RWPE2 (cell line): ENCODE measurements around the gene UNC119.

ENCODE experiments used
- ATAC-seq: fragments of 200-7000 bp; cut with Tn5 transposase; 3 replicates; pipeline ENCODE4 v1.9.1; 2021; ENCODE audit warnings: low read depth
- DNase-seq: peaks from one replicate; pipeline ENCODE4 v3.0.0-alpha.2; 2020; ENCODE audit warnings: low spot score
- H3K27ac ChIP-seq: fragments of 450-650 bp; 2 replicates; pipeline ENCODE4 v1.5.1; 2017; ENCODE audit warnings: mild to moderate bottlenecking; ENCODE audit not compliant: poor library complexity, severe bottlenecking
- H3K27me3 ChIP-seq: fragments of 250-450 bp; sonication (Bioruptor Pico); 2 replicates; pipeline ENCODE4 v1.5.1; 2021; ENCODE audit warnings: mild to moderate bottlenecking, moderate library complexity; ENCODE audit not compliant: insufficient read depth, poor library complexity, severe bottlenecking
- H3K36me3 ChIP-seq: fragments of 250-450 bp; sonication (Bioruptor Pico); 2 replicates; pipeline ENCODE4 v1.5.1; 2020; ENCODE audit warnings: low read depth, mild to moderate bottlenecking, moderate library complexity
- H3K4me1 ChIP-seq: fragments of 250-450 bp; sonication (Bioruptor Pico); 2 replicates; pipeline ENCODE4 v1.5.1; 2021; ENCODE audit warnings: mild to moderate bottlenecking, moderate library complexity; ENCODE audit not compliant: insufficient read depth, poor library complexity, severe bottlenecking
- H3K4me3 ChIP-seq: fragments of 250-450 bp; sonication (Bioruptor Pico); 2 replicates; pipeline ENCODE4 v1.5.1; 2021; ENCODE audit warnings: mild to moderate bottlenecking, moderate library complexity; ENCODE audit not compliant: severe bottlenecking
- H3K9me3 ChIP-seq: fragments of 250-450 bp; sonication (Bioruptor Pico); 2 replicates; pipeline ENCODE4 v1.5.1; 2021; ENCODE audit warnings: mild to moderate bottlenecking, moderate library complexity; ENCODE audit not compliant: severe bottlenecking
- CTCF ChIP-seq: fragments of 450-650 bp; IDR thresholded peaks from one replicate; pipeline ENCODE4 v1.5.1; 2017; ENCODE audit warnings: mild to moderate bottlenecking, moderate library complexity; ENCODE audit not compliant: poor library complexity, severe bottlenecking

Gene UNC119

GRCh38 chr17:28503420-28503819, 49.0 kb downstream of the UNC119 start:
- no peaks in the 10 kb centered on the region for H3K27me3 ChIP-seq
- H3K27ac ChIP-seq = no peak overlapping the region
- DNase-seq (no peak), ATAC-seq (no peak)
- no peaks in the 10 kb centered on the region for H3K9me3 ChIP-seq
- TF ChIP-seq CTCF = no peak
- H3K4me1 ChIP-seq = peaks cover 27% of the 10 kb centered on the region
- no peaks in the 10 kb centered on the region for H3K36me3 ChIP-seq
- H3K4me3 ChIP-seq = no peak overlapping the region

DNA sequence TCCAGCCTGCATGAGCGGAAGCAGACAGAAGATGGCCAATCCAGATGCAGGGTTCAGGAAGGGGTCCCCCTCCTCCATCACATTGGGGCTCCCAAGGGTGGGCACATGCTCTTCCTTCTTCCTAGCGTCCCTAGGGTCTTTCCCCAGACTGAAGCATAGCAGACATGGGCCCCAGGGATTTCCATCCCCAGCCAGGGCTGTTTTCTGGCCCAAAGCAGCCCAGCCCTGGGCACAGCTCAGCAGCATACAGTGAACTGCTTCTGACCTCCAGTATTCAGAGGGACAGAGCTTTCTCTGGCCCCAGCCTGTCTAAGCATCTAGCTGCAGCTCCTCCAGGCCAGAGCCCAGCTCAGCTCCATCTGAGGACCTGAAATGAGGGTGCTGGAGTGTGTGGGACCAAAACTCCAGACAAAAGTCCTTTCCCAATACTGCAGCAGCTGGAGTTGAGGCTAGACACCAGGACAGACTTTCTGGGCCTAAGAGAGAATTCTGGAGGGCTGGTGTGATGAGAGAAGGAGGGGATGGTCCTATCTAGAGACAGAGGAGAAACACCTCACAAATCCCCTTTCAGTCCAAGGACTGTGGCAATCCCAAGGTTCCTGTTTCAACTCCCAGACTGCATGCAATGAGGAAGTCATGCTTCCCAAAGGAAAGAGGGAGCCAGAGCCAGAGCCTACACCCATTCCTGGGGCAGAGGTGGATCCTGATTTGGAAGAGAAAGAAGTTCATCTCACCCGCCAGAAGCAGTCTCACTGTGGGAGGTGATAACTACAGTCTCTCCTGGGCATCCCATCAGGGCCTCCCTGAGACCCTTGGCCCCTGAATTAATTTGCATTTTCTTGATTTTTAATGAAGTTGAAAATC, 50.8 kb downstream of the UNC119 start:
- Histone ChIP-seq H3K36me3 (no peaks in the 10 kb centered on the region), H3K27ac (no peak overlapping the region), H3K4me3 (no peak overlapping the region), H3K9me3 (no peaks in the 10 kb centered on the region), H3K27me3 (no peaks in the 10 kb centered on the region), H3K4me1 (peaks cover 12% of the 10 kb centered on the region)
- DNase-seq (no peak), ATAC-seq (no peak)
- no peak for TF ChIP-seq CTCF

- ATAC-seq (no peak), DNase-seq (no peak)
- no peak for TF ChIP-seq CTCF
- H3K4me1 ChIP-seq = peaks cover 5% of the 10 kb centered on the region
- no peak overlapping the region for H3K27ac ChIP-seq
- H3K27me3 ChIP-seq = no peaks in the 10 kb centered on the region
- no peaks in the 10 kb centered on the region for H3K9me3 ChIP-seq
- H3K36me3 ChIP-seq = no peaks in the 10 kb centered on the region
- no peak overlapping the region for H3K4me3 ChIP-seq
Observed at GRCh38 chr17:28500712-28501379, 51.6 kb downstream of the UNC119 start.

DNA sequence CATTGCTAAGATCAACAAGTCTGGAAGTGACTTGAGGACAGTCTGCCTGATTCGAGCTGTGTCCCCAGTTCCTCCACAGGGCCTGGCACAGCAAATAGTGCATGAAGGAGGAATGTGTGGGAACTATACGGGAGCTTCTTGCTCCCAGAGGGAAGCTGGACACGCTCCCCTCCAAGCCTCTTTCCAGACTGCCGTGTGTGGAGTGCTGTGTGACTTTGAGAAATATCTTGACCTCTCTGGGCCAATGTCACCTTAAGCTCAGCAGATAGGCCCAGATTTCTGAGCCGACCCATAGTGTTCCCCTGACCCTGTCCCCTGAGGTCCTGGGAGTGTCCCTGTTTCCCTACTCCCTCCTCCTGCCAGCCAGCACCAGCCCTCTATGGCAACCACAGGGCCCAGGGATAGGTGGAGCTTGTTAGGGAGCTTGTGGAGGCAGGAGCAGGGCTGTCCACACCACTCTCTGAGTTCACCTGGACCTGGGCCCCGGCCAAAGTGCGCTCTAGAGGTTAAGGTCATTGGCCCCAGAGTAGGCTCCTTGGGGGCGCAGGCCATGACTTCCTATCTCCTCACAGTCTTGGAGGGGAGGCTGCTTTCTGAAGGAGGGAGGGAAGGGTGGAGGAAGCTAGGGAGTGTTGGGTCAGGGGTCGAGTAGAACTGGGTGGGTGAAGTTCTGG, 52.6 kb downstream of the UNC119 start:
- Histone ChIP-seq H3K36me3 (no peaks in the 10 kb centered on the region), H3K27me3 (no peaks in the 10 kb centered on the region), H3K4me3 (no peak overlapping the region), H3K27ac (no peak overlapping the region), H3K4me1 (no peaks in the 10 kb centered on the region), H3K9me3 (no peaks in the 10 kb centered on the region)
- TF ChIP-seq CTCF = no peak
- DNase-seq (no peak), ATAC-seq (no peak)
